ENCODE results near the gene C1orf50. TPM values are rescaled to one million over a fixed set of nuclear protein-coding genes. Genes with fewer than 3 reads are reported as not detected.

The C1orf50 gene
- 2.5 and 4.0 TPM in 2 replicates for total RNA-seq

DNA sequence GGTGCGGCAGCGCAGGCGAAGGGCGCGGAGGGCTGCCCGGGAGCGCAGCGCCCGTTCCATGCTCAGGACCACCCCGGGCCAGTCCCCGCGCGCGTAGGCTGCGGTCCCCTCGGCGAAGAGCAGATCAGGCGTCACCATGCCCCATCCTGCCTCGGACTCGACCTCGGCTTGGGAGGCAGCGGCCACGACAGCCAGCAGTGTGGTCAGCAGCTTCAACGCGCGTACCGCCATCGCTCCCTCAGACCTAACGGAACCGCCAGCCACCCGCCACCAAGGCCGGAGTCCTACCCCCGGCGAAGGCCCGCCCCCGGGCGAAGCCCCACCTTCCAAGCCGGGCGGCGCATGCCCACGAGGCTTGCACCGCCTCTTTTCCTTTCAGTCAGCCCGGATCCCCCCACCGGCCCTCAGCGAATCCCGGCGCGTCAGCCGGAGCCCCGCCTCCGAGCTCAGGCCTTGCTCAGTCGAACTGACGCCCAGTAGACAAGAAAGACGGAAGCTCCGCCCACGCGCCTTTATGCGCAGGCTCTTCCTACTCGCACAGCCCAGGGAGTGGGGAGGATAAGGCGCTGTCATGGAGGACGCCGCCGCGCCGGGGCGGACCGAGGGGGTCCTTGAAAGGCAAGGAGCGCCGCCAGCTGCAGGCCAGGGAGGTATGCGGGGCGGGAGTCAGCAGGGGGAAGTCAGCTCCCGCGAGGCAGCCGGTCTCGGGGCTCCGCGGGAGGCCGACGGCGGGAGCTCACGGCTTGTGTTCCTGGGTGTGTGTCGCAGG lies at the start of gene C1orf50, which contains the start of gene P3H1:
Gene C1orf50 (plus strand): TSS at position 509 of the 769 bp plus-strand sequence. CDS start 63 bp downstream, at position 572.
Gene P3H1 (minus strand): TSS at position 288 of the 769 bp plus-strand sequence. CDS start 57 bp downstream, at position 231.

DNA sequence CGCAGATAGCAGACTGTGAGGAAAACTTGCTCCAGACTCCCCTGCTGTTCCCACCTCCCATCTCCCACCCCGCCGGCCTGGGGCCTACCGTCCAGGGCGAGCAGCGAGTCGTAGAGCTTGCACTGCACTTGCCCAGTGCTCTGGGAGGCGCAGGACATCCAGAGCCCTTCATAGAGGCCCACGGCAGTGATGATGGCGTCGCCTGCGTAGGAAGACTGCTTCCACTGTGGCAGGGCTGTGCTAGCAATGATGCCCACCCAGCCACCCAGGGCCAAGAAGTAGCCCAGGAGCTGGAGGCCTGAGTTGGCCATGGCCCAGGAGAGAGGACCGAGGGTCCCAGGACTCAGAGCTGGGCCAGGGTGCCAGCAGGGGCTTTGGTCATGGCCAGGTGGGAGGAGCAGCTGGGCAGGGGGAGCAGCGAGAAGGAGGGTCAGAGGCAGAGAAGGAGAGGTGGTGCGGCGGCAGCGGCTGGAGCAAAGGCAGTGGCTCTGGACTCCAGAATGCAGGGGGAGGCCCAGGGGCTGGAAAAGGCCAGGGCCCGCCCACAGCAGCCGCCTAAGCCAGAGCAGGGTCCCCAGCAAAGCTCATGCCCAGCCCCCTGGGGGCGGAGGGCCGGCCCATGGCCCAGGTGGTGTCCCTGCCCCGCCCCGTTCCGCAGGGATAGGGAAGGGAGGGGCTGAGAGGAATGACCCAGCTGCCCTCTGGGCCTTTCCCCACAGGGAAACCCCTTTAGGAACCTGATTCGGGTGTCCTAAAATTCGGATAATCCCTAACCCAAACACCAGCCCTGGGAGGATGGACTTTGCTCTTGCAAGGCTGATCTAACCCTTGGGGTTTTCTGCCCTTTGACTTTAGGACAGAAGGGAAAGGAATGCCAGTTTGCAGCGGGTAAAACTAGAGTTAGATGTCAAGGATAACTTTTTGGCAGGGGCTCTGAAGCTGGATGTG lies 27.0 kb upstream of the C1orf50 start, which contains the start of gene CLDN19:
Gene CLDN19 (minus strand): TSS at position 484 of the 948 bp plus-strand sequence. CDS start 173 bp downstream, at position 311.

GRCh38 chr1:42784946-42785693 lies 18.1 kb downstream of the C1orf50 start, which contains the start of gene TMEM269:
TSS of gene TMEM269 (plus strand) at chr1:42784991. CDS start at chr1:42789894, 4,903 bp downstream.

GRCh38 chr1:42816585-42817439 lies 49.8 kb downstream of the C1orf50 start, which contains the start of the genes ERMAP and SVBP:
TSS of gene ERMAP (plus strand) at chr1:42817122. CDS start at chr1:42830449, 13,327 bp downstream.
TSS of gene SVBP (minus strand) at chr1:42817397. CDS start at chr1:42816544, 853 bp downstream.

Other genes starting within 250 kb of the C1orf50 start
- gene PPIH, start 108.8 kb upstream of the C1orf50 start, total RNA-seq, result 79.2 and 86.1 TPM in 2 replicates
- 795 and 951 TPM in 2 replicates for gene YBX1, start 84.8 kb upstream of the C1orf50 start, total RNA-seq
- gene CLDN19, start 27.0 kb upstream of the C1orf50 start, total RNA-seq, result not detected in 2 replicates
- 131 and 133 TPM in 2 replicates for gene P3H1, start 221 bp upstream of the C1orf50 start, total RNA-seq
- under 0.01 TPM in 1 of 2 replicates, not detected in the other for gene TMEM269, start 17.7 kb downstream of the C1orf50 start, total RNA-seq
- 6.2 and 6.7 TPM in 2 replicates for gene ERMAP, start 49.9 kb downstream of the C1orf50 start, total RNA-seq
- gene SVBP, start 50.1 kb downstream of the C1orf50 start, total RNA-seq, result 12.9 and 19.0 TPM in 2 replicates
- 8.3 and 10.6 TPM in 2 replicates for gene ZNF691, start 79.4 kb downstream of the C1orf50 start, total RNA-seq
- gene SLC2A1, start 191.6 kb downstream of the C1orf50 start, total RNA-seq, result 102 and 107 TPM in 2 replicates